KOPT-K1 (cell line): ENCODE results near the gene KMT5B.

ENCODE experiments used
- H3K27ac ChIP-seq: fragments of 200-600 bp; sonication (generic); 2 replicates; pipeline ENCODE4 v1.5.1; 2016; ENCODE audit warnings: antibody characterized with exemption, mild to moderate bottlenecking, low read depth, low read length; ENCODE audit not compliant: poor library complexity, severe bottlenecking
- H3K36me3 ChIP-seq: fragments of 200-600 bp; sonication (generic); 2 replicates; pipeline ENCODE4 v1.5.1; 2017; ENCODE audit warnings: antibody characterized with exemption, mild to moderate bottlenecking, low read length, moderate library complexity; ENCODE audit not compliant: insufficient read depth
- H3K9me3 ChIP-seq: fragments of 200-600 bp; sonication (generic); 2 replicates; pipeline ENCODE4 v1.5.1; 2017; ENCODE audit warnings: antibody characterized with exemption, low read length, mild to moderate bottlenecking; ENCODE audit not compliant: insufficient read depth, poor library complexity, severe bottlenecking

Gene KMT5B

DNA sequence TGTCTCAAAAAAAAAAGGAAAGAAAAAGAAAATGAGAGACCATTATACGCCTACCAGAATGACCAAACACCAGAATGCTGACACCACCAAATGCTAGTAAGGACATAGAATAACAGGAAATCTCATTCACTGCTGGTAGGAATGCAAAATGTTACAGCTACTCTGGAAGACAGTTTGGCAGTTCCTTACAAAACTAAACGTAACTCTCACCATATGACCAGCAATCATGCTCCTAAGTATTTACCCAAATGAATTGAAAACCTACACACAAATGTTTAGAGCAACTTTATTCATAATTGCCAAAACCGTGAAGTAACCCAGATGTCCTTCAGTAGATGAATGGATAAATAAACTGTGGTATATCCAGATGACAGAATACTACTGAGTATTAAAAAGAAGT is 99.1 kb downstream of the KMT5B start:
- Histone ChIP-seq H3K9me3 (no peaks in the 10 kb centered on the region), H3K27ac (no peak overlapping the region)

DNA sequence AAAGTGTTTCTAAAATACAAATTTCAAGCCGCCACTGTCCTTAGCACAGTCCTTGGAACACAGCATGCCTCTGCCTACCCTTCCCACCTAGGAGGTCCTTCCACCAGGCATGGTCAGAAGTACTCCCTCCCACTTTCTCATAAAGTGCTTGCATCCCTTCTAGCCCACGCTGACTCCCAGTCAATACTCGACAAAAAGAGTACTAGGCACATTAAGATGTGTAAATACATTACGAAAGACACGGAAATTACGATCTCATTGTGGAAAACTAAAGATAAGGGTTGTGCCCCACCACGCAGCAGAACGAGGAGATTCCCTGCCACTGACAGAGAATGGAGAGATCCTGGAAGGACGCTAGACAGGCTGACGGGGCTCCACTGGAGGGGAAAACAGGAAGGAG is 105.4 kb downstream of the KMT5B start:
- Histone ChIP-seq H3K9me3 (no peaks in the 10 kb centered on the region), H3K36me3 (no peaks in the 10 kb centered on the region; the same call in 1 of the 2 replicates), H3K27ac (no peak overlapping the region)

More for the DNA sequence above, 99.1 kb downstream of the KMT5B start:
- peaks cover 18% of the 10 kb centered on the region for H3K36me3 ChIP-seq

DNA sequence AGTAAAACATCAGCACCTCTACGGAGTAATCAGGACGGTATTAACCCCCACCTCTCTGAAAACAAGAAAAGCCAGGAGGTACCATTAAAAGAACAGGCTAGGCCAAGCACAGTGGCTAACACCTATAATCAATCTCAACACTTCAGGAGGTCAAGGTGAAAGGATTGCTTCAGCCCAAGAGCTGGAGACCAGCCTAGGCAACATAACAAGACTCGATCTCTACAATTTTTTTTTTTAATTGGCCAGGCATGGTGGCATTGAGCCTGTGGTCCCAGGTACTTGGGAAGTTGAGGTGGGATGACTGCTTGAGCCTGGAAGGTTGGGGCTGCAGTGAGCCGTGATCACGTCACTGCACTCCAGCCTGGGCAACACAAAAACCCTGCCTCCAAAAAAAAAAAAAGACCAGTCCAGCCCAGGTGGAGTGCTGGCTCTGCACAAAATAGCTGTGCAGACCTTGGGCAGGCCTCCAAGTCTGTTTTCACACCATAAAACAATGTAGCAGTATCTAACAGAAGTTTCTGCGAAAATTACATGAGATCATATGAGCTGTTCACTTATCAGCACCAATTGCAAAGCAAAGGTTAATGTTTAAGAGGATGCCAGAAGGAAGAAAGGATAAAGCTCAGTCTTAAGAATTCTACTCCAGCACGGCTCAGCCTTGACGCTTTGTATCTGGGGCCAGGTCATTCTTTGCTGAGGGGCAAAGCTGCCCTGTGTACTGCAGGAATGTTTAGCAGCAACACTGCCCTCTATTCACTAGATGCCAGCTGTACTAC is 106.7 kb downstream of the KMT5B start:
- H3K27ac ChIP-seq = no peak overlapping the region
- no peaks in the 10 kb centered on the region; the same call in 1 of the 2 replicates for H3K36me3 ChIP-seq
- H3K9me3 ChIP-seq = no peaks in the 10 kb centered on the region
